Fibroblast of mammary gland (primary cell): ENCODE results near the gene MX1.

Experiments used
- DNase-seq: peaks from one replicate; pipeline ENCODE4 v3.0.0-alpha.2; 2010; ENCODE audit warnings: low read depth
- H3K4me3 ChIP-seq: 2 replicates; pipeline ENCODE4 v1.5.1; 2011; ENCODE audit warnings: low read depth, mild to moderate bottlenecking, low read length, moderate library complexity; ENCODE audit not compliant: control insufficient read depth
- CTCF ChIP-seq: conservative IDR thresholded peaks from 2 replicates; pipeline ENCODE4 v1.5.1; 2011; ENCODE audit warnings: low read depth, low read length, inconsistent platforms; ENCODE audit not compliant: control insufficient read depth, insufficient read depth

The MX1 gene

GRCh38 chr21:41447356-41447755 is 21.3 kb downstream of the MX1 start:
- DNase-seq = no peak
- TF ChIP-seq CTCF = no peak
- no peak overlapping the region for H3K4me3 ChIP-seq

GRCh38 chr21:41449613-41450012 is 23.6 kb downstream of the MX1 start:
- no peak overlapping the region for H3K4me3 ChIP-seq
- no peak for DNase-seq
- no peak for TF ChIP-seq CTCF

GRCh38 chr21:41451753-41452676 is 26.0 kb downstream of the MX1 start:
- DNase-seq = no peak
- H3K4me3 ChIP-seq = no peak overlapping the region
- no peak for TF ChIP-seq CTCF

GRCh38 chr21:41453198-41453597 is 27.2 kb downstream of the MX1 start:
- no peak overlapping the region for H3K4me3 ChIP-seq
- no peak for DNase-seq
- TF ChIP-seq CTCF = no peak

GRCh38 chr21:41453761-41454160 is 27.7 kb downstream of the MX1 start:
- no peak for TF ChIP-seq CTCF
- no peak for DNase-seq
- no peak overlapping the region for H3K4me3 ChIP-seq

- TF ChIP-seq CTCF = no peak
- no peak for DNase-seq
- no peak overlapping the region for H3K4me3 ChIP-seq
Measured at GRCh38 chr21:41458121-41458520, 32.1 kb downstream of the MX1 start.

GRCh38 chr21:41458559-41458958 is 32.5 kb downstream of the MX1 start:
- no peak overlapping the region for H3K4me3 ChIP-seq
- DNase-seq = no peak
- TF ChIP-seq CTCF = no peak
